RWPE1 (cell line): ENCODE measurements around the gene GOLPH3.
"Not testable (repeated sequence)": the region's sequence is repeated elsewhere in the genome, so short reads cannot be mapped to it uniquely, and the experiment has no call there.

Experiments used
- CTCF ChIA-PET: fragments of 350-600 bp; sonication (Branson Sonifier 250); formaldehyde crosslinking; extraction: SDS; loops from one replicate; lab custom pipeline; 2021; lab: Yijun Ruan, JAX
- POLR2A ChIA-PET: fragments of 400-600 bp; formaldehyde crosslinking; extraction: SDS; loops from one replicate; lab custom pipeline; 2020; ENCODE audit warnings: antibody characterized with exemption; ENCODE audit not compliant: low non-redundant PET; lab: Yijun Ruan, JAX
- DNase-seq: peaks from one replicate; pipeline ENCODE4 v3.0.0; 2012; ENCODE audit warnings: low spot score
- H3K27ac ChIP-seq: fragments of 450-650 bp; 2 replicates; pipeline ENCODE4 v1.5.1; 2017
- TF ChIP-seq, protein P1 (sequence below): fragments of 450-650 bp; conservative IDR thresholded peaks from 2 replicates; pipeline ENCODE4 v1.5.1; 2017; ENCODE audit warnings: low read depth, mild to moderate bottlenecking

Gene GOLPH3

GRCh38 chr5:32193591-32193990, 19.5 kb upstream of the GOLPH3 start:
- CTCF ChIA-PET, result no interaction called here
- H3K27ac ChIP-seq, result no peak overlapping the region
- DNase-seq, result no peak
- TF ChIP-seq, protein P1, sequence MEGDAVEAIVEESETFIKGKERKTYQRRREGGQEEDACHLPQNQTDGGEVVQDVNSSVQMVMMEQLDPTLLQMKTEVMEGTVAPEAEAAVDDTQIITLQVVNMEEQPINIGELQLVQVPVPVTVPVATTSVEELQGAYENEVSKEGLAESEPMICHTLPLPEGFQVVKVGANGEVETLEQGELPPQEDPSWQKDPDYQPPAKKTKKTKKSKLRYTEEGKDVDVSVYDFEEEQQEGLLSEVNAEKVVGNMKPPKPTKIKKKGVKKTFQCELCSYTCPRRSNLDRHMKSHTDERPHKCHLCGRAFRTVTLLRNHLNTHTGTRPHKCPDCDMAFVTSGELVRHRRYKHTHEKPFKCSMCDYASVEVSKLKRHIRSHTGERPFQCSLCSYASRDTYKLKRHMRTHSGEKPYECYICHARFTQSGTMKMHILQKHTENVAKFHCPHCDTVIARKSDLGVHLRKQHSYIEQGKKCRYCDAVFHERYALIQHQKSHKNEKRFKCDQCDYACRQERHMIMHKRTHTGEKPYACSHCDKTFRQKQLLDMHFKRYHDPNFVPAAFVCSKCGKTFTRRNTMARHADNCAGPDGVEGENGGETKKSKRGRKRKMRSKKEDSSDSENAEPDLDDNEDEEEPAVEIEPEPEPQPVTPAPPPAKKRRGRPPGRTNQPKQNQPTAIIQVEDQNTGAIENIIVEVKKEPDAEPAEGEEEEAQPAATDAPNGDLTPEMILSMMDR, result no peak
- POLR2A ChIA-PET, result no interaction called here

- no peak overlapping the region for H3K27ac ChIP-seq
- TF ChIP-seq, protein P1, result no peak
- DNase-seq, result no peak
- CTCF ChIA-PET, result no interaction called here
- POLR2A ChIA-PET, result no interaction called here
These were observed 16.0 kb upstream of the GOLPH3 start for GRCh38 chr5:32190095-32190494.

- no peak for DNase-seq
- H3K27ac ChIP-seq, result no peak overlapping the region
- CTCF ChIA-PET, result no interaction called here
- TF ChIP-seq, protein P1, result no peak
- POLR2A ChIA-PET, result no interaction called here
These were observed 13.6 kb upstream of the GOLPH3 start for GRCh38 chr5:32187675-32188074.

- ChIA-PET POLR2A (no interaction called here), CTCF (no interaction called here)
- TF ChIP-seq, protein P1, result no peak
- H3K27ac ChIP-seq, result no peak overlapping the region
- DNase-seq, result no peak
These were observed 8.4 kb upstream of the GOLPH3 start for GRCh38 chr5:32182463-32183063.

GRCh38 chr5:32173267-32174010, 680 bp downstream of the GOLPH3 start:
- TF ChIP-seq, protein P1, result no peak
- DNase-seq, result peak; percentile 63
- ChIA-PET POLR2A (interaction anchor here (0.6 kb wide), 1 partner anchor 39 kb away, joined by 3 read pairs; no protein-coding TSS in a partner anchor), CTCF (interaction anchor here (0.7 to 0.9 kb wide), 3 partner anchors 21 to 535 kb away, joined by 3 to 4 read pairs (median 4); no protein-coding TSS in a partner anchor)
- H3K27ac ChIP-seq, result peak overlapping the region; percentile 95

- POLR2A ChIA-PET, result interaction anchor here (0.6 kb wide), 1 partner anchor 39 kb away, joined by 3 read pairs; no protein-coding TSS in a partner anchor
- no peak for DNase-seq
- CTCF ChIA-PET, result interaction anchor here (0.6 to 0.9 kb wide), 2 partner anchors 28 to 536 kb away, joined by 3 to 8 read pairs; no protein-coding TSS in a partner anchor
- H3K27ac ChIP-seq, result peak overlapping the region; percentile 95
- TF ChIP-seq, protein P1, result no peak
These were observed 1.2 kb downstream of the GOLPH3 start for GRCh38 chr5:32172923-32173266.

DNA sequence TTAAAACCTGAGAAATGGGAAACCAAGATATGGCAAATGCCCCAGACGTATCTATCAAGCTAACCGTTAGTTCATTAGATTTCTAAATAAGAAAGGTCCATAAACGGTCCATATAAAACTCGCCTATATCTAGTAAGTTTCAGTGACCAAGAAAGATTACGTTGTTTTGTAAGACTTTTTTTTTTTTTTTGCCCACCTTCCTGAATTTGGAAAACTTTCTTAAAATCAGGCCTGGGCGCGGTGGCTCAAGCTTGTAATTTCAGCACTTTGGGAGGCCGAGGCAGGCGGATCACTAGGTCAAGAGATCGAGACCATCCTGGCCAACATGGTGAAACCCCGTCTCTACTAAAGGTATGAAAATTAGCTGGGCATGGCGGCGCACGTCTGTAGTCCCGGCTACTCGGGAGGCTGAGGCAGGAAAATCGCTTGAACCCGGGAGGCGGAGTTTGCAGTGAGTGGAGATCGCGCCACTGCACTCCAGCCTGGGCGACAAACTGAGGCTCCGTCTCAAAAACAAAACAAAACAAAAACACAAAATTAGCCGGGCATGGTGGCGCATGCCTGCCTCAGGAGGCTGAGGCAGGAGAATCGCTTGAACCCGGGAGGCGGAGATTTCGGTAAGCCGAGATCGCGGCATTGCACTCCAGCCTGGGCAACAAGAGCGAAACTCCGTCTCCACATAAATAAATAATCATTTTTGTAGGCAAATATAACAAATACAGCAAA, 1.8 kb downstream of the GOLPH3 start:
- peak overlapping the region; percentile 95 for H3K27ac ChIP-seq
- DNase-seq, POLR2A ChIA-PET: not testable (repeated sequence)
- CTCF ChIA-PET, result interaction anchor here (0.6 to 1.5 kb wide), 2 partner anchors 27 to 60 kb away, joined by 6 to 8 read pairs; no protein-coding TSS in a partner anchor
